Heart left ventricle (tissue), 13 donors: ENCODE results near the gene PEPD.

Experiments used
- POLR2A ChIP-seq, 2 donors: fragments of 450-650 bp; IDR thresholded peaks; one replicate each; pipeline ENCODE4 v1.6.1; 2017; ENCODE audit warnings: antibody characterized with exemption in 2 of 2, mild to moderate bottlenecking in 2 of 2, moderate library complexity in 2 of 2
- TF ChIP-seq, protein P1 (sequence below), 12 donors: fragments of 200-600 bp; sonication (generic) in 4 of 12; IDR thresholded peaks; one replicate each; pipeline versions ENCODE4 v1.5.0 to v1.8.0; 2018 to 2022; ENCODE audit warnings: antibody characterized with exemption in 12 of 12, mild to moderate bottlenecking in 5 of 12
- donor health status: ischemic (EF 13 %, LVEDD 7.1; RV severe dilation, severe dysfunction).
- donor health status: DM: no; HTN: yes; CAD: no.
- donor health status: DM: no; HTN: no; CAD: no.
- donor health status: ischemic (EF 25% LVEDD 6.9; RV normal size, moderate dysfunction).
- donor health status: ischemic (EF 25% LVEDD 5.7; RV mildly dilated, moderate dysfunction).
- donor health status: ischemic (EF 35%, LVEDD 5.7; RV mildly dilated, moderate dysfunction).
- donor health status: nonischemic (EF 11% LVEDD 7.7; RV severe dilation, severe dysfunction).
- donor health status: DM: yes; HTN: yes; CAD: no.
- donor health status: PGD.
- donor health status: ischemic (EF 29% LVEDD 5.4; RV normal size, mild dysfunction).
- donor health status: nonischemic (EF 23%, LVEDD 6.1; RV moderate dilation, normal function).

- TF ChIP-seq, protein P1, sequence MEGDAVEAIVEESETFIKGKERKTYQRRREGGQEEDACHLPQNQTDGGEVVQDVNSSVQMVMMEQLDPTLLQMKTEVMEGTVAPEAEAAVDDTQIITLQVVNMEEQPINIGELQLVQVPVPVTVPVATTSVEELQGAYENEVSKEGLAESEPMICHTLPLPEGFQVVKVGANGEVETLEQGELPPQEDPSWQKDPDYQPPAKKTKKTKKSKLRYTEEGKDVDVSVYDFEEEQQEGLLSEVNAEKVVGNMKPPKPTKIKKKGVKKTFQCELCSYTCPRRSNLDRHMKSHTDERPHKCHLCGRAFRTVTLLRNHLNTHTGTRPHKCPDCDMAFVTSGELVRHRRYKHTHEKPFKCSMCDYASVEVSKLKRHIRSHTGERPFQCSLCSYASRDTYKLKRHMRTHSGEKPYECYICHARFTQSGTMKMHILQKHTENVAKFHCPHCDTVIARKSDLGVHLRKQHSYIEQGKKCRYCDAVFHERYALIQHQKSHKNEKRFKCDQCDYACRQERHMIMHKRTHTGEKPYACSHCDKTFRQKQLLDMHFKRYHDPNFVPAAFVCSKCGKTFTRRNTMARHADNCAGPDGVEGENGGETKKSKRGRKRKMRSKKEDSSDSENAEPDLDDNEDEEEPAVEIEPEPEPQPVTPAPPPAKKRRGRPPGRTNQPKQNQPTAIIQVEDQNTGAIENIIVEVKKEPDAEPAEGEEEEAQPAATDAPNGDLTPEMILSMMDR (IDR thresholded peaks at IDR 0.05), result no peak
- no peak for TF ChIP-seq POLR2A (IDR thresholded peaks at IDR 0.05)
These were observed 92.9 kb downstream of the PEPD start for GRCh38 chr19:33428627-33429125.
